GM12878 (cell line): Measurements from ENCODE around the gene MYO9B. TPM values are rescaled to one million over a fixed set of nuclear protein-coding genes. Genes with fewer than 3 reads are reported as not detected.

ENCODE experiments used
- ATAC-seq: fragments of 200-7000 bp; cut with Tn5 transposase; 3 replicates; pipeline ENCODE4 v1.9.1; 2020; ENCODE audit warnings: mild to moderate bottlenecking, moderate library complexity
- BruUV-seq: library from RNA; stranded (reverse); fragments of 400-500 nt; replicated peaks from 2 replicates; lab custom pipeline; 2021; lab: Mats Ljungman, UMichigan
- CTCF ChIA-PET: fragments of 300-600 bp; sonication (Branson Sonifier 250); formaldehyde crosslinking; extraction: SDS; loops from one replicate; lab custom pipeline; 2021; ENCODE audit warnings: inconsistent platforms; lab: Yijun Ruan, JAX
- POLR2A ChIA-PET: fragments of 350-600 bp; formaldehyde crosslinking; extraction: SDS; loops from one replicate; lab custom pipeline; 2021; ENCODE audit warnings: inconsistent platforms; lab: Charles Lee
- RAD21 ChIA-PET: fragments of 300-600 bp; sonication (Branson Sonifier 250); formaldehyde crosslinking; loops from one replicate; lab custom pipeline; 2023; ENCODE audit warnings: antibody characterized with exemption; ENCODE audit not compliant: unreplicated experiment; lab: Charles Lee
- SMC1A ChIA-PET: fragments of 300-600 bp; sonication (Branson Sonifier 250); formaldehyde crosslinking; loops from one replicate; lab custom pipeline; 2023; ENCODE audit not compliant: unreplicated experiment, uncharacterized antibody; lab: Charles Lee
- DNase-seq: peaks from one replicate; pipeline ENCODE4 v3.0.0-alpha.2; 2011; ENCODE audit warnings: low read depth, low spot score
- FAIRE-seq: peaks from 3 replicates; lab custom pipeline; 2011; peaks lifted over from hg19 to GRCh38; lab: Jason Lieb, UNC
- H2AFZ ChIP-seq: 2 replicates; pipeline ENCODE4 v1.6.0; 2011; ENCODE audit warnings: low read depth, low read length, control low read depth; ENCODE audit not compliant: control insufficient read depth
- H3K27ac ChIP-seq: 2 replicates; pipeline ENCODE4 v1.5.1; 2011; ENCODE audit warnings: control low read depth; ENCODE audit not compliant: control insufficient read depth, insufficient read depth
- H3K27me3 ChIP-seq, 2 experiments: replicated peaks in 1 of 2; 2 replicates each; pipeline versions ENCODE4 v1.6.0 to v1.6.1; 2011; ENCODE audit warnings: low read length in 1 of 2; ENCODE audit not compliant: control insufficient read depth in 2 of 2, insufficient read depth in 2 of 2
- H3K36me3 ChIP-seq, 2 experiments: 2 replicates each; pipeline ENCODE4 v1.5.1; 2011; ENCODE audit warnings: low read length in 1 of 2; ENCODE audit not compliant: control insufficient read depth in 2 of 2, insufficient read depth in 2 of 2
- H3K4me1 ChIP-seq: 2 replicates; pipeline ENCODE4 v1.6.1; 2011; ENCODE audit warnings: mild to moderate bottlenecking, low read length, moderate library complexity, mixed read lengths; ENCODE audit not compliant: control insufficient read depth, insufficient read depth
- H3K4me2 ChIP-seq: 2 replicates; pipeline ENCODE4 v1.6.0; 2011; ENCODE audit warnings: control low read depth; ENCODE audit not compliant: control insufficient read depth, insufficient read depth
- H3K4me3 ChIP-seq: fragments of 200-600 bp; sonication (generic); 2 replicates; pipeline ENCODE4 v1.5.1; 2016
- H3K79me2 ChIP-seq: 2 replicates; pipeline ENCODE4 v1.6.0; 2011; ENCODE audit warnings: low read length; ENCODE audit not compliant: control insufficient read depth, insufficient read depth
- H3K9ac ChIP-seq: 2 replicates; pipeline ENCODE4 v1.8.0; 2011; ENCODE audit warnings: low read length, control low read depth, mixed read lengths; ENCODE audit not compliant: control insufficient read depth, insufficient read depth
- H3K9me3 ChIP-seq: replicated peaks from 3 replicates; pipeline ENCODE4 v1.5.1; 2011; ENCODE audit warnings: mild to moderate bottlenecking, low read length; ENCODE audit not compliant: control insufficient read depth, insufficient read depth
- H4K20me1 ChIP-seq: 2 replicates; pipeline ENCODE4 v1.6.0; 2011; ENCODE audit not compliant: control insufficient read depth, insufficient read depth
- CEBPB ChIP-seq, 2 experiments: fragments of 150-350 bp in 1 of 2; IDR thresholded peaks; 2 replicates each; pipeline ENCODE4 v1.6.1; 2012 to 2014; ENCODE audit warnings: low read depth in 2 of 2, low read length in 2 of 2, borderline replicate concordance in 1 of 2, inconsistent platforms in 1 of 2
- ESRRA ChIP-seq: IDR thresholded peaks from 2 replicates; pipeline ENCODE4 v1.6.1; 2012; ENCODE audit warnings: mild to moderate bottlenecking, low read length, improper control_type of control experiment
- FOXK2 ChIP-seq: fragments of 450-650 bp; IDR thresholded peaks from 2 replicates; pipeline ENCODE4 v1.6.1; 2017; ENCODE audit warnings: mild to moderate bottlenecking, moderate library complexity
- GABPA ChIP-seq: IDR thresholded peaks from 2 replicates; pipeline ENCODE4 v1.6.1; 2014; ENCODE audit warnings: antibody characterized with exemption, low read depth, mild to moderate bottlenecking, inconsistent platforms
- LARP7 ChIP-seq: fragments of 450-650 bp; IDR thresholded peaks from 2 replicates; pipeline ENCODE4 v1.6.1; 2017; ENCODE audit warnings: mild to moderate bottlenecking
- MEF2B ChIP-seq: fragments of 450-650 bp; IDR thresholded peaks from 2 replicates; pipeline ENCODE4 v1.6.1; 2018; ENCODE audit warnings: mild to moderate bottlenecking, moderate library complexity; ENCODE audit not compliant: partially characterized antibody, poor library complexity, severe bottlenecking
- NR2C1 ChIP-seq: fragments of 450-650 bp; IDR thresholded peaks from 2 replicates; pipeline ENCODE4 v1.6.1; 2017; ENCODE audit warnings: antibody characterized with exemption, mild to moderate bottlenecking, moderate library complexity
- PML ChIP-seq: IDR thresholded peaks from 2 replicates; pipeline ENCODE4 v1.6.1; 2012; ENCODE audit warnings: low read length, inconsistent platforms
- SIX5 ChIP-seq: IDR thresholded peaks from 2 replicates; pipeline ENCODE4 v1.6.1; 2011; ENCODE audit warnings: mild to moderate bottlenecking, low read depth, low read length, moderate library complexity; ENCODE audit not compliant: severe bottlenecking
- SUZ12 ChIP-seq: fragments of 200-600 bp; sonication (generic); IDR thresholded peaks from one replicate; pipeline ENCODE4 v1.6.1; 2018; ENCODE audit warnings: antibody characterized with exemption, mild to moderate bottlenecking; ENCODE audit not compliant: unreplicated experiment
- TAF1 ChIP-seq: IDR thresholded peaks from 2 replicates; pipeline ENCODE4 v1.6.1; 2011; ENCODE audit warnings: mild to moderate bottlenecking, low read depth, low read length, borderline replicate concordance
- WGBS: methylation state at CpG from one replicate; pipeline ENCODE4 v1.1.6; 2016; ENCODE audit warnings: low lambda C conversion rate; ENCODE audit not compliant: insufficient replicate concordance, insufficient coverage; ENCODE audit errors: missing lambda C conversion rate; 5-methylcytosine and 5-hydroxymethylcytosine counted together
- in situ Hi-C: fragments of 300-500 bp; cut with MboI; formaldehyde crosslinking; loops from 9 replicates; pipeline ENCODE4 v1.14.3; 2018; ENCODE audit warnings: mixed read lengths
- intact Hi-C: fragments of 100-400 bp; cut with micrococcal nuclease; formaldehyde crosslinking; loops from one replicate; pipeline ENCODE4 v1.14.2; 2022; ENCODE audit not compliant: unreplicated experiment
- polyA plus RNA-seq, 11 experiments: library from polyadenylated mRNA; depleted of rRNA in 4 of 11; unstranded in 6 of 11; stranded (reverse) in 5 of 11; fragments of >200 nt; fragmentation: Nextera tagmentation in 4 of 11; fragmentation: Illumina TruSeq in 1 of 11; extraction: Ambion mirVana in 4 of 11; extraction: Trizol in 1 of 11; gene quantifications; 1 replicate in 1 of 11; 2 replicates in 10 of 11; pipeline versions ENCODE4 v1.2.1 to v1.2.3, GENCODE V29; 2011 to 2016; ENCODE audit warnings: inconsistent platforms in 2 of 11, missing spikeins in 2 of 11, low read depth in 1 of 11
- total RNA-seq, 4 experiments: library from RNA; depleted of rRNA in 3 of 4; stranded (reverse); fragments of >200 nt in 3 of 4; fragmentation: Illumina TruSeq in 1 of 4; extraction: Trizol in 1 of 4; gene quantifications; 2 replicates each; pipeline versions ENCODE4 v1.2.1 to v1.2.3, GENCODE V29; 2013 to 2021
- TF ChIP-seq, protein P1 (sequence below): fragments of 150-350 bp; IDR thresholded peaks from 2 replicates; pipeline ENCODE4 v1.6.1; 2016; ENCODE audit warnings: low read depth, low read length
- TF ChIP-seq, protein P2 (sequence below): fragments of 450-650 bp; IDR thresholded peaks from 2 replicates; pipeline ENCODE4 v1.6.1; 2017; ENCODE audit warnings: mild to moderate bottlenecking, moderate library complexity
- TF ChIP-seq, protein P3 (sequence below): fragments of 450-650 bp; formaldehyde crosslinking; IDR thresholded peaks from 2 replicates; pipeline ENCODE4 v1.4.0; 2020; ENCODE audit warnings: mild to moderate bottlenecking, moderate library complexity

MYO9B gene
- total and polyA plus RNA-seq, 10 of the 15 experiments (the other 5 are each of a cell fraction or from before 2014, with no cell fraction given), result 5.4 to 165 (median 45.8) TPM

DNA sequence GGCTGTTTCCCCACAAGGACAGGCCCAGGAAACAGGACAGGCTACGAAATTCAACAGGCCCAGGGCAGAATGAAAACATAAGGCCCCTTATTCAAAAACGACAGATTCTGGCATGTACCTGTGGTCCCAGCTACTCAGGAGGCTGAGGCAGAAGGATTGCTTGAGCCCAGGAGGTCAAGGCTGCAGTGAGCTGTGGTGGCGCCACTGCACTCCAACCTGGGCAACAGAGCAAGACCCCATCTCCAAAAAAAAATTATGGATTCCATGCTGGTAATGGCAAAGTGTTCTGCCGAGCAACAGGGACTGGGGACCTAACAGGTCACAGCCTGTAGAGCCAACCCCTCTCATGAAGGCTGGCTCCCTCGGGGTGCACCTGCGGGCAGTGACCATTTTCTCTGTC is 87.0 kb downstream of the MYO9B start:
- H3K79me2 ChIP-seq, result no peaks in the 10 kb centered on the region
- ChIA-PET SMC1A (interaction anchor here (1.3 kb wide), 1 partner anchor 21 kb away, joined by 3 read pairs; no protein-coding TSS in a partner anchor), POLR2A (interaction anchor here (0.7 kb wide), 1 partner anchor 30 kb away, joined by 3 read pairs; no protein-coding TSS in a partner anchor), RAD21 (no interaction called here), CTCF (no interaction called here)
- no TSS peak for BruUV-seq
- intact Hi-C loops, result no loop called here
- no peak overlapping the region for H3K4me3 ChIP-seq
- no peak overlapping the region for H2AFZ ChIP-seq
- no peak for FAIRE-seq
- WGBS, result 91% methylated on average over 6 of the region's 6 CpGs
- in situ Hi-C loops, result no loop called here
- no peaks in the 10 kb centered on the region; the same call in 1 of the 3 replicates for H3K9me3 ChIP-seq
- H3K36me3 ChIP-seq, result peaks cover 14 to 53% of the 10 kb centered on the region in 2 experiments
- no peak overlapping the region for H3K9ac ChIP-seq
- no peak for DNase-seq
- H4K20me1 ChIP-seq, result no peaks in the 10 kb centered on the region
- no peaks in the 10 kb centered on the region for H3K27me3 ChIP-seq
- H3K27ac ChIP-seq, result no peak overlapping the region
- no peak for ATAC-seq
- H3K4me1 ChIP-seq, result no peaks in the 10 kb centered on the region; the same call in 1 of the 2 replicates
- no peak overlapping the region for H3K4me2 ChIP-seq
- TF ChIP-seq GABPA, result no peak
- TF ChIP-seq, protein P1, sequence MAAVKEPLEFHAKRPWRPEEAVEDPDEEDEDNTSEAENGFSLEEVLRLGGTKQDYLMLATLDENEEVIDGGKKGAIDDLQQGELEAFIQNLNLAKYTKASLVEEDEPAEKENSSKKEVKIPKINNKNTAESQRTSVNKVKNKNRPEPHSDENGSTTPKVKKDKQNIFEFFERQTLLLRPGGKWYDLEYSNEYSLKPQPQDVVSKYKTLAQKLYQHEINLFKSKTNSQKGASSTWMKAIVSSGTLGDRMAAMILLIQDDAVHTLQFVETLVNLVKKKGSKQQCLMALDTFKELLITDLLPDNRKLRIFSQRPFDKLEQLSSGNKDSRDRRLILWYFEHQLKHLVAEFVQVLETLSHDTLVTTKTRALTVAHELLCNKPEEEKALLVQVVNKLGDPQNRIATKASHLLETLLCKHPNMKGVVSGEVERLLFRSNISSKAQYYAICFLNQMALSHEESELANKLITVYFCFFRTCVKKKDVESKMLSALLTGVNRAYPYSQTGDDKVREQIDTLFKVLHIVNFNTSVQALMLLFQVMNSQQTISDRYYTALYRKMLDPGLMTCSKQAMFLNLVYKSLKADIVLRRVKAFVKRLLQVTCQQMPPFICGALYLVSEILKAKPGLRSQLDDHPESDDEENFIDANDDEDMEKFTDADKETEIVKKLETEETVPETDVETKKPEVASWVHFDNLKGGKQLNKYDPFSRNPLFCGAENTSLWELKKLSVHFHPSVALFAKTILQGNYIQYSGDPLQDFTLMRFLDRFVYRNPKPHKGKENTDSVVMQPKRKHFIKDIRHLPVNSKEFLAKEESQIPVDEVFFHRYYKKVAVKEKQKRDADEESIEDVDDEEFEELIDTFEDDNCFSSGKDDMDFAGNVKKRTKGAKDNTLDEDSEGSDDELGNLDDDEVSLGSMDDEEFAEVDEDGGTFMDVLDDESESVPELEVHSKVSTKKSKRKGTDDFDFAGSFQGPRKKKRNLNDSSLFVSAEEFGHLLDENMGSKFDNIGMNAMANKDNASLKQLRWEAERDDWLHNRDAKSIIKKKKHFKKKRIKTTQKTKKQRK, result no peak
- TF ChIP-seq CEBPB (IDR thresholded peaks at IDR 0.05; ENCODE audit: borderline replicate concordance in 1 of 2, low read depth in 2 of 2, low read length in 2 of 2), result no peak
- no peak for TF ChIP-seq ESRRA
- TF ChIP-seq, protein P2, sequence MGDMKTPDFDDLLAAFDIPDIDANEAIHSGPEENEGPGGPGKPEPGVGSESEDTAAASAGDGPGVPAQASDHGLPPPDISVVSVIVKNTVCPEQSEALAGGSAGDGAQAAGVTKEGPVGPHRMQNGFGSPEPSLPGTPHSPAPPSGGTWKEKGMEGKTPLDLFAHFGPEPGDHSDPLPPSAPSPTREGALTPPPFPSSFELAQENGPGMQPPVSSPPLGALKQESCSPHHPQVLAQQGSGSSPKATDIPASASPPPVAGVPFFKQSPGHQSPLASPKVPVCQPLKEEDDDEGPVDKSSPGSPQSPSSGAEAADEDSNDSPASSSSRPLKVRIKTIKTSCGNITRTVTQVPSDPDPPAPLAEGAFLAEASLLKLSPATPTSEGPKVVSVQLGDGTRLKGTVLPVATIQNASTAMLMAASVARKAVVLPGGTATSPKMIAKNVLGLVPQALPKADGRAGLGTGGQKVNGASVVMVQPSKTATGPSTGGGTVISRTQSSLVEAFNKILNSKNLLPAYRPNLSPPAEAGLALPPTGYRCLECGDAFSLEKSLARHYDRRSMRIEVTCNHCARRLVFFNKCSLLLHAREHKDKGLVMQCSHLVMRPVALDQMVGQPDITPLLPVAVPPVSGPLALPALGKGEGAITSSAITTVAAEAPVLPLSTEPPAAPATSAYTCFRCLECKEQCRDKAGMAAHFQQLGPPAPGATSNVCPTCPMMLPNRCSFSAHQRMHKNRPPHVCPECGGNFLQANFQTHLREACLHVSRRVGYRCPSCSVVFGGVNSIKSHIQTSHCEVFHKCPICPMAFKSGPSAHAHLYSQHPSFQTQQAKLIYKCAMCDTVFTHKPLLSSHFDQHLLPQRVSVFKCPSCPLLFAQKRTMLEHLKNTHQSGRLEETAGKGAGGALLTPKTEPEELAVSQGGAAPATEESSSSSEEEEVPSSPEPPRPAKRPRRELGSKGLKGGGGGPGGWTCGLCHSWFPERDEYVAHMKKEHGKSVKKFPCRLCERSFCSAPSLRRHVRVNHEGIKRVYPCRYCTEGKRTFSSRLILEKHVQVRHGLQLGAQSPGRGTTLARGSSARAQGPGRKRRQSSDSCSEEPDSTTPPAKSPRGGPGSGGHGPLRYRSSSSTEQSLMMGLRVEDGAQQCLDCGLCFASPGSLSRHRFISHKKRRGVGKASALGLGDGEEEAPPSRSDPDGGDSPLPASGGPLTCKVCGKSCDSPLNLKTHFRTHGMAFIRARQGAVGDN, result no peak
- no peak for TF ChIP-seq NR2C1
- TF ChIP-seq, protein P3, sequence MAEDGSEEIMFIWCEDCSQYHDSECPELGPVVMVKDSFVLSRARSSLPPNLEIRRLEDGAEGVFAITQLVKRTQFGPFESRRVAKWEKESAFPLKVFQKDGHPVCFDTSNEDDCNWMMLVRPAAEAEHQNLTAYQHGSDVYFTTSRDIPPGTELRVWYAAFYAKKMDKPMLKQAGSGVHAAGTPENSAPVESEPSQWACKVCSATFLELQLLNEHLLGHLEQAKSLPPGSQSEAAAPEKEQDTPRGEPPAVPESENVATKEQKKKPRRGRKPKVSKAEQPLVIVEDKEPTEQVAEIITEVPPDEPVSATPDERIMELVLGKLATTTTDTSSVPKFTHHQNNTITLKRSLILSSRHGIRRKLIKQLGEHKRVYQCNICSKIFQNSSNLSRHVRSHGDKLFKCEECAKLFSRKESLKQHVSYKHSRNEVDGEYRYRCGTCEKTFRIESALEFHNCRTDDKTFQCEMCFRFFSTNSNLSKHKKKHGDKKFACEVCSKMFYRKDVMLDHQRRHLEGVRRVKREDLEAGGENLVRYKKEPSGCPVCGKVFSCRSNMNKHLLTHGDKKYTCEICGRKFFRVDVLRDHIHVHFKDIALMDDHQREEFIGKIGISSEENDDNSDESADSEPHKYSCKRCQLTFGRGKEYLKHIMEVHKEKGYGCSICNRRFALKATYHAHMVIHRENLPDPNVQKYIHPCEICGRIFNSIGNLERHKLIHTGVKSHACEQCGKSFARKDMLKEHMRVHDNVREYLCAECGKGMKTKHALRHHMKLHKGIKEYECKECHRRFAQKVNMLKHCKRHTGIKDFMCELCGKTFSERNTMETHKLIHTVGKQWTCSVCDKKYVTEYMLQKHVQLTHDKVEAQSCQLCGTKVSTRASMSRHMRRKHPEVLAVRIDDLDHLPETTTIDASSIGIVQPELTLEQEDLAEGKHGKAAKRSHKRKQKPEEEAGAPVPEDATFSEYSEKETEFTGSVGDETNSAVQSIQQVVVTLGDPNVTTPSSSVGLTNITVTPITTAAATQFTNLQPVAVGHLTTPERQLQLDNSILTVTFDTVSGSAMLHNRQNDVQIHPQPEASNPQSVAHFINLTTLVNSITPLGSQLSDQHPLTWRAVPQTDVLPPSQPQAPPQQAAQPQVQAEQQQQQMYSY (CRISPR knock-in tag), result no peak
- no peak for TF ChIP-seq SIX5
- TF ChIP-seq MEF2B, result no peak
- TF ChIP-seq SUZ12, result no peak
- no peak for TF ChIP-seq FOXK2
- TF ChIP-seq LARP7, result no peak
- TF ChIP-seq TAF1, result no peak
- no peak for TF ChIP-seq PML
